HCT116 (cell line): ENCODE results near the gene FLT3LG. TPM values are rescaled to one million over a fixed set of nuclear protein-coding genes. Genes with fewer than 3 reads are reported as not detected.

ENCODE experiments used
- ATAC-seq: fragments of 200-7000 bp; cut with Tn5 transposase; 2 replicates; pipeline ENCODE4 v1.9.1; 2020; ENCODE audit warnings: mild to moderate bottlenecking, moderate library complexity
- BruUV-seq: library from RNA; stranded (reverse); fragments of 400-500 nt; replicated peaks from 2 replicates; lab custom pipeline; 2021; lab: Mats Ljungman, UMichigan
- CTCF ChIA-PET: fragments of 300-600 bp; sonication (Branson Sonifier 250); formaldehyde crosslinking; loops from one replicate; lab custom pipeline; 2021; ENCODE audit warnings: antibody characterized with exemption; lab: Charles Lee
- POLR2A ChIA-PET: fragments of 300-600, 350-600 bp; sonication (Branson Sonifier 250); formaldehyde crosslinking; loops from one replicate; lab custom pipeline; 2021; ENCODE audit warnings: antibody characterized with exemption; lab: Charles Lee
- RAD21 ChIA-PET, 2 experiments: fragments of 300-600 bp; sonication (Branson Sonifier 250); formaldehyde crosslinking; loops; one replicate each; lab custom pipeline; 2023; ENCODE audit warnings: low total read pairs in 2 of 2; ENCODE audit not compliant: uncharacterized antibody in 2 of 2, unreplicated experiment in 2 of 2, low non-redundant PET in 1 of 2; lab: Charles Lee
- DNase-seq: peaks from one replicate; pipeline ENCODE4 v3.0.0-alpha.2; 2010; ENCODE audit warnings: low read depth, low spot score
- H2AFZ ChIP-seq: fragments of 200-600 bp; shearing (Covaris generic), sonication (generic); 2 replicates; pipeline ENCODE4 v1.6.1; 2017; ENCODE audit warnings: low read depth, mixed run types, mixed read lengths, antibody characterized with exemption, low read length; ENCODE audit not compliant: poor library complexity, severe bottlenecking
- H3K27ac ChIP-seq: 2 replicates; pipeline ENCODE4 v1.5.1; 2012; ENCODE audit warnings: low read depth, low read length
- H3K27me3 ChIP-seq: fragments of 200-600 bp; sonication (generic); 2 replicates; pipeline ENCODE4 v1.6.1; 2016; ENCODE audit warnings: mixed run types, low read length, mixed read lengths; ENCODE audit not compliant: insufficient read depth
- H3K36me3 ChIP-seq, 2 experiments: fragments of 200-500 bp in 1 of 2; fragments of 200-600 bp in 1 of 2; sonication (Bioruptor generic) in 1 of 2; sonication (generic) in 1 of 2; 2 replicates each; pipeline versions ENCODE4 v1.5.1 to v1.6.1; 2014 to 2016; ENCODE audit warnings: low read length in 2 of 2, inconsistent platforms in 1 of 2, mixed read lengths in 1 of 2, mixed run types in 1 of 2; ENCODE audit not compliant: insufficient read depth in 2 of 2, control insufficient read depth in 1 of 2
- H3K4me1 ChIP-seq, 2 experiments: fragments of 200-600 bp in 1 of 2; sonication (generic) in 1 of 2; 2 replicates each; pipeline versions ENCODE4 v1.5.1 to v1.6.1; 2012 to 2017; ENCODE audit warnings: low read length in 2 of 2, inconsistent platforms in 1 of 2, mild to moderate bottlenecking in 1 of 2, mixed read lengths in 1 of 2, mixed run types in 1 of 2, moderate library complexity in 1 of 2; ENCODE audit not compliant: insufficient read depth in 2 of 2, control insufficient read depth in 1 of 2
- H3K4me2 ChIP-seq: fragments of 200-600 bp; sonication (generic); 2 replicates; pipeline ENCODE4 v1.6.1; 2017; ENCODE audit warnings: mixed run types, low read length, mixed read lengths
- H3K4me3 ChIP-seq, 2 experiments: fragments of 200-600 bp in 1 of 2; sonication (generic) in 1 of 2; replicated peaks in 1 of 2; 2 replicates each; pipeline ENCODE4 v1.5.1; 2011 to 2016; ENCODE audit warnings: low read length in 2 of 2, control low read depth in 1 of 2, low read depth in 1 of 2, mild to moderate bottlenecking in 1 of 2, mixed read lengths in 1 of 2, mixed run types in 1 of 2
- H3K79me2 ChIP-seq: fragments of 200-600 bp; sonication (generic); 2 replicates; pipeline ENCODE4 v1.6.1; 2017; ENCODE audit warnings: mild to moderate bottlenecking, mixed run types, low read length, moderate library complexity, mixed read lengths; ENCODE audit not compliant: insufficient read depth
- H3K9ac ChIP-seq: fragments of 200-600 bp; sonication (generic); 2 replicates; pipeline ENCODE4 v1.6.1; 2016; ENCODE audit warnings: low read length, mixed read lengths
- H3K9me2 ChIP-seq: fragments of 200-600 bp; sonication (generic), shearing (Covaris generic); 2 replicates; pipeline ENCODE4 v1.6.1; 2017; ENCODE audit warnings: mixed run types, mild to moderate bottlenecking, moderate library complexity; ENCODE audit not compliant: insufficient read depth
- H3K9me3 ChIP-seq, 2 experiments: fragments of 200-500 bp in 1 of 2; fragments of 200-600 bp in 1 of 2; sonication (Bioruptor generic) in 1 of 2; sonication (generic) in 1 of 2; 2 replicates each; pipeline ENCODE4 v1.6.1; 2014 to 2017; ENCODE audit warnings: low read length in 2 of 2, mixed read lengths in 2 of 2, inconsistent platforms in 1 of 2, low read depth in 1 of 2, mild to moderate bottlenecking in 1 of 2, mixed run types in 1 of 2, moderate library complexity in 1 of 2; ENCODE audit not compliant: control insufficient read depth in 1 of 2, insufficient read depth in 1 of 2
- H4K20me1 ChIP-seq: fragments of 200-600 bp; sonication (generic), shearing (Covaris generic); 2 replicates; pipeline ENCODE4 v1.6.1; 2017; ENCODE audit warnings: mixed run types, mild to moderate bottlenecking, moderate library complexity; ENCODE audit not compliant: insufficient read depth
- CBX3 ChIP-seq: IDR thresholded peaks from 2 replicates; pipeline ENCODE4 v1.6.1; 2012; ENCODE audit warnings: low read depth
- CEBPB ChIP-seq: IDR thresholded peaks from 2 replicates; pipeline ENCODE4 v1.6.1; 2012; ENCODE audit warnings: low read depth
- EGR1 ChIP-seq: IDR thresholded peaks from 2 replicates; pipeline ENCODE4 v1.6.1; 2012; ENCODE audit warnings: low read depth
- EZH2 ChIP-seq: fragments of 200-600 bp; sonication (generic); IDR thresholded peaks from 2 replicates; pipeline ENCODE4 v1.6.1; 2017; ENCODE audit warnings: antibody characterized with exemption, mixed run types
- EZH2phosphoT487 ChIP-seq: fragments of 200-600 bp; IDR thresholded peaks from 2 replicates; pipeline ENCODE4 v1.6.1; 2018; ENCODE audit warnings: antibody characterized with exemption, borderline replicate concordance
- FOSL1 ChIP-seq: IDR thresholded peaks from 2 replicates; pipeline ENCODE4 v1.6.1; 2012; ENCODE audit warnings: low read depth
- RAD21 ChIP-seq: IDR thresholded peaks from 2 replicates; pipeline ENCODE4 v1.6.1; 2012; ENCODE audit warnings: low read depth, mild to moderate bottlenecking
- REST ChIP-seq: IDR thresholded peaks from 2 replicates; pipeline ENCODE4 v1.6.1; 2012; ENCODE audit warnings: low read depth
- SIN3A ChIP-seq: IDR thresholded peaks from 2 replicates; pipeline ENCODE4 v1.6.1; 2012; ENCODE audit warnings: low read depth
- SP1 ChIP-seq: IDR thresholded peaks from 2 replicates; pipeline ENCODE4 v1.6.1; 2012; ENCODE audit warnings: low read depth
- SRF ChIP-seq: IDR thresholded peaks from 2 replicates; pipeline ENCODE4 v1.6.1; 2012; ENCODE audit warnings: low read depth
- TCF7L2 ChIP-seq: IDR thresholded peaks from 2 replicates; pipeline ENCODE4 v1.7.0; 2011; ENCODE audit warnings: borderline replicate concordance, inconsistent platforms; ENCODE audit not compliant: insufficient read depth, insufficient read length; ENCODE audit errors: extremely low read depth
- ZFX ChIP-seq: fragments of 450-650 bp; IDR thresholded peaks from 2 replicates; pipeline ENCODE4 v1.6.1; 2017
- intact Hi-C: fragments of 100-400 bp; cut with micrococcal nuclease; formaldehyde crosslinking; loops from 2 replicates; pipeline ENCODE4 v1.10.0; 2022
- total RNA-seq: library from RNA; stranded (reverse); gene quantifications from one replicate; pipeline ENCODE4 v1.2.1, GENCODE V29; 2021; ENCODE audit not compliant: unreplicated experiment
- TF ChIP-seq, protein P1 (sequence below): IDR thresholded peaks from 2 replicates; pipeline ENCODE4 v1.6.1; 2011; ENCODE audit warnings: mild to moderate bottlenecking, low read length, moderate library complexity; ENCODE audit not compliant: insufficient replicate concordance; ENCODE audit errors: extremely low read depth
- TF ChIP-seq, protein P2 (sequence below): IDR thresholded peaks from 2 replicates; pipeline ENCODE4 v1.6.1; 2012
- TF ChIP-seq, protein P3 (sequence below): IDR thresholded peaks from 2 replicates; pipeline ENCODE4 v1.6.1; 2012

FLT3LG gene
- total RNA-seq, 1 experiment from 2014 or later = 3.8 TPM

DNA sequence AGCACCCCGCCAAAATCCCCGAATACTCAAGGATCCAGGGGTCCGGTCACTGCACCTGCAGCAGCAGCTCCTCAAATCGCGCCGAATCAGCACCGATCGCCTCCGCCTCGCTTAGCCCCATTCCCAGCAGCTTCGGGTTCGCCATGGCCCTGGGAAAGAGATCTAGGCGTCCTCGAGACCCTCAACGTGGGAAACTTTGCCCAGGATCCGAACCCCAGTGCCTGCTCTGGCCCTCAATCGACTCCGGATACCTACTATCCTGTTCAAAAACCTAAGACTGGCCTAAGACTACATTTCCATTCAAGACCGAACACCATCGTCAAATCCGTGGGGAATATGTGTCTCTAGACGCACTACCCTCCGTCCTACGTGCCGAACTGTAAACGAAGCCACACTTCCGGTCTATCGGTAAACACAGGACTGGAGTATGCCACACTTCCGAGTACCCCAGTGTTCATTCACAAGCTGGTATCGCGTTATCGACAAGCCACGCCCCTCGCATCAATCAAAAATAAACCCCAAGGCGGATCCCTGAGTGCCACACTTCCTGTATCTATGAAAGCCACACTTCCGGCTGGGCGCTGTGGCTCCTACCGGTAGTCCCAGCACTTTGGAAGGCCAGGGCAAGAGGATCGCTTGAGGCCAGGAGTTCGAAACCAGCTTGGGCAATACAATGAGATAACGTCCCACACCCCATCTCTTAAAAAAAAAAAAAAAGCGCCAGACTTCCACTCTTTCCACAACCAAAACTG is 22.4 kb upstream of the FLT3LG start, which contains the start of gene PIH1D1 (continued):
- TF ChIP-seq, protein P1, sequence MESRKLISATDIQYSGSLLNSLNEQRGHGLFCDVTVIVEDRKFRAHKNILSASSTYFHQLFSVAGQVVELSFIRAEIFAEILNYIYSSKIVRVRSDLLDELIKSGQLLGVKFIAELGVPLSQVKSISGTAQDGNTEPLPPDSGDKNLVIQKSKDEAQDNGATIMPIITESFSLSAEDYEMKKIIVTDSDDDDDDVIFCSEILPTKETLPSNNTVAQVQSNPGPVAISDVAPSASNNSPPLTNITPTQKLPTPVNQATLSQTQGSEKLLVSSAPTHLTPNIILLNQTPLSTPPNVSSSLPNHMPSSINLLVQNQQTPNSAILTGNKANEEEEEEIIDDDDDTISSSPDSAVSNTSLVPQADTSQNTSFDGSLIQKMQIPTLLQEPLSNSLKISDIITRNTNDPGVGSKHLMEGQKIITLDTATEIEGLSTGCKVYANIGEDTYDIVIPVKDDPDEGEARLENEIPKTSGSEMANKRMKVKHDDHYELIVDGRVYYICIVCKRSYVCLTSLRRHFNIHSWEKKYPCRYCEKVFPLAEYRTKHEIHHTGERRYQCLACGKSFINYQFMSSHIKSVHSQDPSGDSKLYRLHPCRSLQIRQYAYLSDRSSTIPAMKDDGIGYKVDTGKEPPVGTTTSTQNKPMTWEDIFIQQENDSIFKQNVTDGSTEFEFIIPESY = peak; percentile 96
- TF ChIP-seq TCF7L2 (peak; percentile 34), SP1 (peak; percentile 76), RAD21 (no peak), CEBPB (no peak)

DNA sequence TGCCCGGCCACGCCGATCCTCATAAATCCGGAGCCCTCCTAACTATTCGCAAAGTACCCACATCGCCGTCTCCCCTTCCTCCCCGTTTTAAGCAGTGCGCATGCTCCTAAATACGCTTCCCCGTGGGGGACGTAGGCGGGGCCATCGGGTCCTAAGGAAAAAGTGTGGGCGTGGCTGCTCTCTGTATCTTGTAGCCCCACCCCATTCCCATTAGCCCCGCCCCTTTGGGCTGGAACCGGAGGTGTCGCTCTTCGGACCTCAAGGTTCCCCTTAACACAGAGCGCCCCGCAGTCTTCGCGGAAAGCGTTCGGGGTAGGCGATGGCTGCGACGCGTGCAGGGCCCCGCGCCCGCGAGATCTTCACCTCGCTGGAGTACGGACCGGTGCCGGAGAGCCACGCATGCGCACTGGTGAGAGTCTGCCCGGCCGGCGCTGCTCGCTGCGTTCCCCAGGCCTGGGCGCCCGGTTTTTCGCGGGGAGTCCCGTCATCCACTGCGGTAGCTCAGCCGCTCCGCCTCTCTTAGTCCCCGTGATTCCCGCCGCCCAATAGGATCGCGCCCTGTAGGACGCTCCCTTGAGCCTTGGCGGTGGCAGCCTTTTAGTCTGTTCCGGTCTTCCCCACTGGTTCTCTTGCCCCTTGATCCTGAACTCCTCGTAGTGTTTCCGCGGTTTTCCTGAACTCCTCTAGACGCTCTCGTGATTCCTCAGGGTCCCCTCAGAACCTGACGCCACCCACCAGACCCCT is 20.8 kb upstream of the FLT3LG start, which contains the start of gene ALDH16A1:
Gene ALDH16A1 (plus strand): TSS at position 213 of the 744 bp plus-strand sequence. CDS start 107 bp downstream, at position 320.
- peak within 1 kb of the TSS; percentile 91 for H3K27ac ChIP-seq
- CTCF ChIA-PET = interaction anchor here (0.5 to 2.0 kb wide), 11 partner anchors 11 to 460 kb away, joined by 3 to 11 read pairs (median 5); partner anchors contain the start of genes FLT3LG, GYS1 and RUVBL2
- DNase-seq (peak; percentile 94), ATAC-seq (peak; percentile 88)
- H3K36me3 ChIP-seq = peaks cover 6 to 11% of the 10 kb centered on the region in 2 experiments; a peak in 2 of 4 replicates
- RAD21 ChIA-PET = no interaction called here
- H3K4me1 ChIP-seq = peaks cover 17 to 31% of the 10 kb centered on the region in 2 experiments; a peak in 3 of 4 replicates
- peak within 1 kb of the TSS; percentile 90 for H3K4me2 ChIP-seq
- POLR2A ChIA-PET = interaction anchor here (0.6 to 2.9 kb wide), 19 partner anchors 10 to 1090 kb away, joined by 3 to 17 read pairs (median 4); partner anchors contain the start of genes DKKL1, RPS11, RRAS and TMEM143
- H3K9me2 ChIP-seq = no peaks in the 10 kb centered on the region
- H3K4me3 ChIP-seq = peak within 1 kb of the TSS; percentile 98 to 100
- no peaks in the 10 kb centered on the region for H3K27me3 ChIP-seq
- no peak within 1 kb of the TSS for H2AFZ ChIP-seq
- no peaks in the 10 kb centered on the region for H3K9me3 ChIP-seq
- intact Hi-C loops = no loop called here
- no TSS peak for BruUV-seq
- H3K79me2 ChIP-seq = peaks cover 41% of the 10 kb centered on the region
- peak within 1 kb of the TSS; percentile 99 for H3K9ac ChIP-seq
- H4K20me1 ChIP-seq = no peaks in the 10 kb centered on the region
- no peak for TF ChIP-seq EZH2phosphoT487
- TF ChIP-seq SIN3A = peak; percentile 69
- no peak for TF ChIP-seq REST
- TF ChIP-seq, protein P2, sequence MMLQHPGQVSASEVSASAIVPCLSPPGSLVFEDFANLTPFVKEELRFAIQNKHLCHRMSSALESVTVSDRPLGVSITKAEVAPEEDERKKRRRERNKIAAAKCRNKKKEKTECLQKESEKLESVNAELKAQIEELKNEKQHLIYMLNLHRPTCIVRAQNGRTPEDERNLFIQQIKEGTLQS = no peak
- TF ChIP-seq EZH2 = no peak
- TF ChIP-seq SRF = no peak
- TF ChIP-seq, protein P3, sequence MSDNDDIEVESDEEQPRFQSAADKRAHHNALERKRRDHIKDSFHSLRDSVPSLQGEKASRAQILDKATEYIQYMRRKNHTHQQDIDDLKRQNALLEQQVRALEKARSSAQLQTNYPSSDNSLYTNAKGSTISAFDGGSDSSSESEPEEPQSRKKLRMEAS = peak; percentile 76
- no peak for TF ChIP-seq RAD21
- TF ChIP-seq CBX3 = no peak
- TF ChIP-seq EGR1 = peak; percentile 76
- peak; percentile 46; the same call in 1 of the 2 replicates for TF ChIP-seq ZFX
- no peak for TF ChIP-seq FOSL1
- TF ChIP-seq SP1 = peak; percentile 62
